AG04450 (cell line): Measurements from ENCODE around the gene DNAJC30. TPM values are rescaled to one million over a fixed set of nuclear protein-coding genes. Genes with fewer than 3 reads are reported as not detected.

Source experiments
- CTCF ChIA-PET: fragments of 300-600, 350-600 bp; formaldehyde crosslinking; extraction: SDS; loops from one replicate; lab custom pipeline; 2022; ENCODE audit warnings: antibody characterized with exemption, inconsistent platforms; lab: Charles Lee
- POLR2A ChIA-PET: fragments of 350-600 bp; formaldehyde crosslinking; extraction: SDS; loops from one replicate; lab custom pipeline; 2021; ENCODE audit warnings: antibody characterized with exemption, inconsistent platforms; lab: Yijun Ruan, JAX
- DNase-seq: peaks from one replicate; pipeline ENCODE4 v3.0.0-alpha.2; 2011; ENCODE audit warnings: low read depth, low spot score
- H3K27ac ChIP-seq: one replicate; pipeline ENCODE4 v1.5.1; 2012; ENCODE audit warnings: low read depth, low read length, control low read depth
- H3K27me3 ChIP-seq: one replicate; pipeline ENCODE4 v1.6.0; 2012; ENCODE audit warnings: low read length; ENCODE audit not compliant: control insufficient read depth, insufficient read depth
- H3K4me3 ChIP-seq: 2 replicates; pipeline ENCODE4 v1.5.1; 2011; ENCODE audit warnings: mild to moderate bottlenecking, low read depth, low read length, control low read depth
- H3K9me3 ChIP-seq: 2 replicates; pipeline ENCODE4 v1.5.1; 2012; ENCODE audit warnings: low read length; ENCODE audit not compliant: control insufficient read depth, insufficient read depth
- CTCF ChIP-seq: IDR thresholded peaks from 2 replicates; pipeline ENCODE4 v1.5.1; 2011; ENCODE audit warnings: low read depth, low read length, control low read depth, inconsistent platforms
- polyA plus RNA-seq: library from polyadenylated mRNA; depleted of rRNA; stranded (reverse); fragments of >200 nt; gene quantifications from 2 replicates; pipeline ENCODE4 v1.2.3, GENCODE V29; 2011

DNAJC30 gene
- polyA plus RNA-seq, 1 experiment = 5.9 TPM

- CTCF ChIA-PET = interaction anchor here (0.6 kb wide), 2 partner anchors 102 to 163 kb away, joined by 3 to 5 read pairs; no protein-coding TSS in a partner anchor
- TF ChIP-seq CTCF = no peak
- Histone ChIP-seq H3K27ac (no peak overlapping the region), H3K4me3 (no peak overlapping the region), H3K27me3 (no peaks in the 10 kb centered on the region), H3K9me3 (no peaks in the 10 kb centered on the region; the same call in 1 of the 2 replicates)
- DNase-seq = no peak
- POLR2A ChIA-PET = interaction anchor here (0.6 to 1.2 kb wide), 5 partner anchors 10 to 93 kb away, joined by 3 to 18 read pairs (median 4); no protein-coding TSS in a partner anchor
These were observed 22.3 kb upstream of the DNAJC30 start for GRCh38 chr7:73705551-73705920.

GRCh38 chr7:73704640-73705550, 21.6 kb upstream of the DNAJC30 start:
- no peak for DNase-seq

GRCh38 chr7:73703757-73704639, 20.7 kb upstream of the DNAJC30 start:
- Histone ChIP-seq H3K9me3 (no peaks in the 10 kb centered on the region; the same call in 1 of the 2 replicates), H3K27ac (no peak overlapping the region), H3K4me3 (no peak overlapping the region), H3K27me3 (no peaks in the 10 kb centered on the region)
- CTCF ChIA-PET = interaction anchor here (0.5 to 3.6 kb wide), 3 partner anchors 21 to 97 kb away, joined by 4 to 17 read pairs (median 4); no protein-coding TSS in a partner anchor
- TF ChIP-seq CTCF = no peak
- POLR2A ChIA-PET = interaction anchor here (1.0 to 1.2 kb wide), 2 partner anchors 13 to 36 kb away, joined by 3 read pairs; no protein-coding TSS in a partner anchor
- no peak for DNase-seq

More at GRCh38 chr7:73704640-73705550, 21.6 kb upstream of the DNAJC30 start:
- Histone ChIP-seq H3K4me3 (no peak overlapping the region), H3K27me3 (no peaks in the 10 kb centered on the region), H3K27ac (no peak overlapping the region), H3K9me3 (no peaks in the 10 kb centered on the region; the same call in 1 of the 2 replicates)
- TF ChIP-seq CTCF = no peak
- CTCF ChIA-PET = interaction anchor here (0.6 to 3.6 kb wide), 3 partner anchors 98 to 164 kb away, joined by 3 to 17 read pairs (median 5); no protein-coding TSS in a partner anchor
- POLR2A ChIA-PET = interaction anchor here (0.6 to 1.2 kb wide), 6 partner anchors 11 to 92 kb away, joined by 3 to 18 read pairs (median 4); no protein-coding TSS in a partner anchor

GRCh38 chr7:73703225-73703624, 20.0 kb upstream of the DNAJC30 start:
- DNase-seq = no peak
- POLR2A ChIA-PET = interaction anchor here (1.0 kb wide), 1 partner anchor 35 kb away, joined by 3 read pairs; no protein-coding TSS in a partner anchor
- TF ChIP-seq CTCF = no peak
- Histone ChIP-seq H3K9me3 (no peaks in the 10 kb centered on the region), H3K27me3 (no peaks in the 10 kb centered on the region), H3K4me3 (no peak overlapping the region), H3K27ac (no peak overlapping the region)
- CTCF ChIA-PET = interaction anchor here (3.6 kb wide), 1 partner anchor 97 kb away, joined by 17 read pairs; no protein-coding TSS in a partner anchor
